Endometrial microvascular endothelial cells (primary cell): ENCODE results near the gene HADH. TPM values are rescaled to one million over a fixed set of nuclear protein-coding genes. Genes with fewer than 3 reads are reported as not detected.
"Not testable (repeated sequence)": the region's sequence is repeated elsewhere in the genome, so short reads cannot be mapped to it uniquely, and the experiment has no call there.

ENCODE experiments used
- in situ Hi-C: cut with HindIII; loops from 2 replicates; pipeline ENCODE4 v1.10.0; 2017; ENCODE audit warnings: low sequenced_read_pairs, low pct_unique_long_range_greater_than_20kb; ENCODE audit errors: inconsistent ontology term
- total RNA-seq: library from RNA; depleted of rRNA; stranded (reverse); fragments of >200 nt; gene quantifications from one replicate; pipeline ENCODE4 v1.2.3, GENCODE V29; 2015; ENCODE audit errors: inconsistent ontology term

HADH gene
- 21.6 TPM for total RNA-seq

GRCh38 chr4:107989537-107990386 is at the start of gene HADH:
Gene HADH (plus strand): TSS chr4:107989889. CDS start chr4:107989933, 44 bp downstream.
- in situ Hi-C loops = no loop called here

- in situ Hi-C loops = no loop called here
These were observed 43.9 kb upstream of the HADH start for GRCh38 chr4:107945809-107946208.

GRCh38 chr4:107950746-107951540 is 38.7 kb upstream of the HADH start:
- in situ Hi-C loops = no loop called here

GRCh38 chr4:107951551-107951950 is 38.1 kb upstream of the HADH start:
- in situ Hi-C loops = no loop called here

GRCh38 chr4:107956011-107956410 is 33.7 kb upstream of the HADH start:
- in situ Hi-C loops = no loop called here

GRCh38 chr4:107966903-107967302 is 22.8 kb upstream of the HADH start:
- in situ Hi-C loops = no loop called here

GRCh38 chr4:107967519-107967918 is 22.2 kb upstream of the HADH start:
- in situ Hi-C loops = not testable (repeated sequence)

- in situ Hi-C loops = not testable (repeated sequence)
These were observed 21.8 kb upstream of the HADH start for GRCh38 chr4:107967921-107968320.

- in situ Hi-C loops = no loop called here
These were observed 19.5 kb upstream of the HADH start for GRCh38 chr4:107970063-107970798.

- in situ Hi-C loops = no loop called here
These were observed 17.1 kb upstream of the HADH start for GRCh38 chr4:107972605-107973004.

- in situ Hi-C loops = no loop called here
These were observed 15.2 kb upstream of the HADH start for GRCh38 chr4:107974523-107974922.

GRCh38 chr4:107977482-107977881 is 12.2 kb upstream of the HADH start:
- in situ Hi-C loops = no loop called here

- in situ Hi-C loops = no loop called here
These were observed 11.6 kb upstream of the HADH start for GRCh38 chr4:107977966-107978705.

GRCh38 chr4:107978716-107979451 is 10.8 kb upstream of the HADH start:
- in situ Hi-C loops = no loop called here

GRCh38 chr4:107987916-107988762 is 1.6 kb upstream of the HADH start:
- in situ Hi-C loops = no loop called here

- in situ Hi-C loops = no loop called here
These were observed 990 bp upstream of the HADH start for GRCh38 chr4:107988763-107989035.

GRCh38 chr4:107989162-107989536 is 540 bp upstream of the HADH start:
- in situ Hi-C loops = no loop called here
